Ishikawa (cell line): ENCODE results near the gene ARID3C.

ENCODE experiments used
- CEBPB ChIP-seq: IDR thresholded peaks from 2 replicates; pipeline ENCODE4 v1.6.1; 2012
- CREB1 ChIP-seq: IDR thresholded peaks from 2 replicates; pipeline ENCODE4 v1.6.1; 2012; ENCODE audit warnings: low read depth
- EP300 ChIP-seq: IDR thresholded peaks from 2 replicates; pipeline ENCODE4 v1.6.1; 2012; ENCODE audit warnings: borderline replicate concordance
- MAX ChIP-seq: IDR thresholded peaks from 2 replicates; pipeline ENCODE4 v1.6.1; 2012
- RAD21 ChIP-seq: IDR thresholded peaks from 2 replicates; pipeline ENCODE4 v1.6.1; 2012; ENCODE audit warnings: low read depth
- REST ChIP-seq: IDR thresholded peaks from 2 replicates; pipeline ENCODE4 v1.6.1; 2012; ENCODE audit warnings: low read depth, mild to moderate bottlenecking
- TCF12 ChIP-seq: IDR thresholded peaks from 2 replicates; pipeline ENCODE4 v1.6.1; 2012; ENCODE audit warnings: low read depth
- TEAD4 ChIP-seq: IDR thresholded peaks from 2 replicates; pipeline ENCODE4 v1.6.1; 2012
- USF1 ChIP-seq: IDR thresholded peaks from 2 replicates; pipeline ENCODE4 v1.6.1; 2012
- YY1 ChIP-seq: IDR thresholded peaks from 2 replicates; pipeline ENCODE4 v1.6.1; 2012; ENCODE audit warnings: low read depth

- no peak for TF ChIP-seq USF1
- TF ChIP-seq MAX: no peak
- TF ChIP-seq TEAD4: no peak
- no peak for TF ChIP-seq EP300
- TF ChIP-seq CEBPB: no peak
- TF ChIP-seq CREB1: no peak
- no peak for TF ChIP-seq RAD21
- TF ChIP-seq YY1: no peak
- no peak for TF ChIP-seq TCF12
- TF ChIP-seq REST: no peak
Observed at GRCh38 chr9:34580358-34580757, 48.5 kb downstream of the ARID3C start.
